ENCODE results near the gene CHI3L1. TPM values are rescaled to one million over a fixed set of nuclear protein-coding genes. Genes with fewer than 3 reads are reported as not detected.

CHI3L1 gene
- total RNA-seq, 4 donors from 2014 or later: 80.5 to 188 (median 107) TPM

GRCh38 chr1:203223012-203223775 is 36.7 kb upstream of the CHI3L1 start:
- intact Hi-C loops (cut with DNase I; ENCODE audit: low total_unique reads): loop anchor here (5.0 kb wide), 1 partner anchor 106 kb away; no protein-coding TSS in a partner anchor
- WGBS, 2 donors: 89 to 92% methylated on average over 18 of the region's 18 CpGs
- DNase-seq (ENCODE audit: low spot score in 2 of 2): no peak
- no peak overlapping the region for H3K4me3 ChIP-seq (ENCODE audit: low read depth, poor library complexity, severe bottlenecking)
- TF ChIP-seq, protein P1, sequence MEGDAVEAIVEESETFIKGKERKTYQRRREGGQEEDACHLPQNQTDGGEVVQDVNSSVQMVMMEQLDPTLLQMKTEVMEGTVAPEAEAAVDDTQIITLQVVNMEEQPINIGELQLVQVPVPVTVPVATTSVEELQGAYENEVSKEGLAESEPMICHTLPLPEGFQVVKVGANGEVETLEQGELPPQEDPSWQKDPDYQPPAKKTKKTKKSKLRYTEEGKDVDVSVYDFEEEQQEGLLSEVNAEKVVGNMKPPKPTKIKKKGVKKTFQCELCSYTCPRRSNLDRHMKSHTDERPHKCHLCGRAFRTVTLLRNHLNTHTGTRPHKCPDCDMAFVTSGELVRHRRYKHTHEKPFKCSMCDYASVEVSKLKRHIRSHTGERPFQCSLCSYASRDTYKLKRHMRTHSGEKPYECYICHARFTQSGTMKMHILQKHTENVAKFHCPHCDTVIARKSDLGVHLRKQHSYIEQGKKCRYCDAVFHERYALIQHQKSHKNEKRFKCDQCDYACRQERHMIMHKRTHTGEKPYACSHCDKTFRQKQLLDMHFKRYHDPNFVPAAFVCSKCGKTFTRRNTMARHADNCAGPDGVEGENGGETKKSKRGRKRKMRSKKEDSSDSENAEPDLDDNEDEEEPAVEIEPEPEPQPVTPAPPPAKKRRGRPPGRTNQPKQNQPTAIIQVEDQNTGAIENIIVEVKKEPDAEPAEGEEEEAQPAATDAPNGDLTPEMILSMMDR (IDR thresholded peaks at IDR 0.05): no peak
- no peak for TF ChIP-seq POLR2A (IDR thresholded peaks at IDR 0.05)

GRCh38 chr1:203219934-203220333 is 33.4 kb upstream of the CHI3L1 start:
- TF ChIP-seq, protein P1 (IDR thresholded peaks at IDR 0.05): no peak
- no peak for TF ChIP-seq POLR2A (IDR thresholded peaks at IDR 0.05)
- intact Hi-C loops (cut with DNase I; ENCODE audit: low total_unique reads): loop anchor here (5.0 kb wide), 2 partner anchors 103 to 183 kb away; no protein-coding TSS in a partner anchor
- H3K4me3 ChIP-seq (ENCODE audit: low read depth, poor library complexity, severe bottlenecking): no peak overlapping the region
- no peak for DNase-seq (ENCODE audit: low spot score in 2 of 2)
- WGBS, 2 donors: 79 to 87% methylated on average over 8 of the region's 8 CpGs

GRCh38 chr1:203219171-203219570 is 32.7 kb upstream of the CHI3L1 start:
- intact Hi-C loops (cut with DNase I; ENCODE audit: low total_unique reads): loop anchor here (5.0 kb wide), 1 partner anchor 182 kb away; no protein-coding TSS in a partner anchor
- TF ChIP-seq, protein P1 (IDR thresholded peaks at IDR 0.05): no peak
- no peak for TF ChIP-seq POLR2A (IDR thresholded peaks at IDR 0.05)
- WGBS, 2 donors: 73 to 75% methylated on average over 1 of the region's 1 CpG
- DNase-seq (ENCODE audit: low spot score in 2 of 2): no peak
- no peak overlapping the region for H3K4me3 ChIP-seq (ENCODE audit: low read depth, poor library complexity, severe bottlenecking)

DNA sequence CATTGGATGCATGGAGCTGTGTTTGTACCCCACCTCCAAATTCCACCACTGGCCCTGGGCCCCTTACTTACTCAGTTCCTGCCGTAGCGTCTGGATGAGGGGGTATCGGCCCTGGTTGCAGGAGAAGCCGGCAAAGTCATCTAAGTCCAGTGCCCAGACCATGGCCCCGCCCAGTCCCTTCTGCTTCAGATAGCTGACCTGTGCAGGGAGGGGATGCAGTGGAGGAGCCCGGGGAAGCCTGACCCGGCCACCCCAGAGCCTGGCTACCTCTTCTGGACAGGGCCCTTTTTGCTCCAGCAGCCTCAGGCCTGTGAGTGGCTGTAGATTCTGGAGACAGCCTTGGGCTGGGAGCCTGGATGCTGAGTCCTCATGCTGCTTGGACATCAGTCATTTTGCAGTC is 31.2 kb upstream of the CHI3L1 start:
- intact Hi-C loops (cut with DNase I; ENCODE audit: low total_unique reads): loop anchor here (5.0 kb wide), 1 partner anchor 180 kb away; no protein-coding TSS in a partner anchor
- 61 to 73% methylated on average over 6 to 7 of the region's 7 CpGs for WGBS, 2 donors
- no peak for DNase-seq (ENCODE audit: low spot score in 2 of 2)
- TF ChIP-seq POLR2A (IDR thresholded peaks at IDR 0.05): no peak
- TF ChIP-seq, protein P1 (IDR thresholded peaks at IDR 0.05): no peak
- H3K4me3 ChIP-seq (ENCODE audit: low read depth, poor library complexity, severe bottlenecking): no peak overlapping the region

DNA sequence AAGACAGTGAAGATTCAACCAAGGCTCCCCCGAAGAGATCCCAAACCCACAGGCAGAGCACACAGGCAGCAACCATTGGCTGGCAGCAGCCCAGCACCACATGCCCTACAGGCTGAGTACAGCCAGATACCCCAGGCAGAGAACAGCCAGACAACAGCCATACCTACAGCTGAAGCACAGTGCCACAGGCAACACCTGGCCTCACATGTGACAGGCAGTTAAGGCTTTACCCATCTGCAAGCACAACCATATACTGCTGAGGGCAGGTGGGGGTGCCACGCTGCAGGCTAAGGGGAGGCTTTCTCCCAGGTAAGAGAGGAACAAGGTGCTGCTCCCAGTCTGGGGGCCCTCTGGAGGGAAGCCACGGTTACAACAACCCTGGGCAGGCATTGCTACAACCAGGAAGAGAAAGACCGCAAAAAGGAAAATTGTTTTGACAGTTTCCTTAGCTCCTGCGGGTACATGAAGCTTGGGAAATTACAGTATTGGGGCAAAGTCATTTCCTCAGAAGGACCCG is 30.7 kb upstream of the CHI3L1 start:
- DNase-seq (ENCODE audit: low spot score in 2 of 2): no peak
- intact Hi-C loops (cut with DNase I; ENCODE audit: low total_unique reads): loop anchor here (5.0 kb wide), 1 partner anchor 180 kb away; no protein-coding TSS in a partner anchor
- WGBS, 2 donors: 50% methylated on average over 6 of the region's 6 CpGs
- TF ChIP-seq, protein P1 (IDR thresholded peaks at IDR 0.05): no peak
- TF ChIP-seq POLR2A (IDR thresholded peaks at IDR 0.05): no peak
- no peak overlapping the region for H3K4me3 ChIP-seq (ENCODE audit: low read depth, poor library complexity, severe bottlenecking)
